Nucleus accumbens (tissue), 56 donors: Measurements from ENCODE around the gene SLC34A1.
A peak's percentile ranks its signal among the peaks of the same experiment; 100 is the strongest.
"Not testable (repeated sequence)": the region's sequence is repeated elsewhere in the genome, so short reads cannot be mapped to it uniquely, and the experiment has no call there.

ENCODE experiments used
- DNase-seq, 56 donors: peaks; one replicate each; lab custom pipeline; 2025; lab: John Stamatoyannopoulos, UW

SLC34A1 gene, protein sequence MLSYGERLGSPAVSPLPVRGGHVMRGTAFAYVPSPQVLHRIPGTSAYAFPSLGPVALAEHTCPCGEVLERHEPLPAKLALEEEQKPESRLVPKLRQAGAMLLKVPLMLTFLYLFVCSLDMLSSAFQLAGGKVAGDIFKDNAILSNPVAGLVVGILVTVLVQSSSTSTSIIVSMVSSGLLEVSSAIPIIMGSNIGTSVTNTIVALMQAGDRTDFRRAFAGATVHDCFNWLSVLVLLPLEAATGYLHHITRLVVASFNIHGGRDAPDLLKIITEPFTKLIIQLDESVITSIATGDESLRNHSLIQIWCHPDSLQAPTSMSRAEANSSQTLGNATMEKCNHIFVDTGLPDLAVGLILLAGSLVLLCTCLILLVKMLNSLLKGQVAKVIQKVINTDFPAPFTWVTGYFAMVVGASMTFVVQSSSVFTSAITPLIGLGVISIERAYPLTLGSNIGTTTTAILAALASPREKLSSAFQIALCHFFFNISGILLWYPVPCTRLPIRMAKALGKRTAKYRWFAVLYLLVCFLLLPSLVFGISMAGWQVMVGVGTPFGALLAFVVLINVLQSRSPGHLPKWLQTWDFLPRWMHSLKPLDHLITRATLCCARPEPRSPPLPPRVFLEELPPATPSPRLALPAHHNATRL

DNA sequence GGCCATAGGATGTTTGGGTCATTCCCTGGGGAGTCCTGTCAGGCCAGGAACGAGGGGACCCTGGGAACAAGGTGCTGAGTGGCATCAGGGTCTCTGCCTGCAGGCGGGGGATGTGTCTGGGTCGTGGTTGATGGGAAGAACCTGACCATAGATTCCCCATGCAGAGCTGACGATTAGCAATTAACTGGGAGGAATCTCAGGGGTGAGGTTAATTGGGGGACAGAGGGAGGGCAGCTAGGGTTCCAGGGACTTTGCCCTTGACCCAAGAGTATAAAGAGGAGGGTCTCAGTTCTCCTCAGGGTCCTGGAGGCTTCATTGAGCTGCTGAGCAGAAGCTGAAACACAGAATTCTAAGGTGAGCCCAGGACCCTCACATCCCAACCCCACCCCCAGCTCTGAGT lies at the start of gene SLC34A1:
TSS of gene SLC34A1 (plus strand) at position 301 of the 400 bp plus-strand sequence. CDS start 1,308 bp downstream, outside the sequence.
- no peak for DNase-seq

GRCh38 chr5:177334781-177335700 lies 49.2 kb upstream of the SLC34A1 start:
- DNase-seq, result no peak

- no peak for DNase-seq
Measured at GRCh38 chr5:177335701-177336065, 48.6 kb upstream of the SLC34A1 start.

GRCh38 chr5:177336112-177336511 lies 48.1 kb upstream of the SLC34A1 start:
- DNase-seq, result no peak

- no peak for DNase-seq
Measured at GRCh38 chr5:177336603-177337494, 47.4 kb upstream of the SLC34A1 start.

DNA sequence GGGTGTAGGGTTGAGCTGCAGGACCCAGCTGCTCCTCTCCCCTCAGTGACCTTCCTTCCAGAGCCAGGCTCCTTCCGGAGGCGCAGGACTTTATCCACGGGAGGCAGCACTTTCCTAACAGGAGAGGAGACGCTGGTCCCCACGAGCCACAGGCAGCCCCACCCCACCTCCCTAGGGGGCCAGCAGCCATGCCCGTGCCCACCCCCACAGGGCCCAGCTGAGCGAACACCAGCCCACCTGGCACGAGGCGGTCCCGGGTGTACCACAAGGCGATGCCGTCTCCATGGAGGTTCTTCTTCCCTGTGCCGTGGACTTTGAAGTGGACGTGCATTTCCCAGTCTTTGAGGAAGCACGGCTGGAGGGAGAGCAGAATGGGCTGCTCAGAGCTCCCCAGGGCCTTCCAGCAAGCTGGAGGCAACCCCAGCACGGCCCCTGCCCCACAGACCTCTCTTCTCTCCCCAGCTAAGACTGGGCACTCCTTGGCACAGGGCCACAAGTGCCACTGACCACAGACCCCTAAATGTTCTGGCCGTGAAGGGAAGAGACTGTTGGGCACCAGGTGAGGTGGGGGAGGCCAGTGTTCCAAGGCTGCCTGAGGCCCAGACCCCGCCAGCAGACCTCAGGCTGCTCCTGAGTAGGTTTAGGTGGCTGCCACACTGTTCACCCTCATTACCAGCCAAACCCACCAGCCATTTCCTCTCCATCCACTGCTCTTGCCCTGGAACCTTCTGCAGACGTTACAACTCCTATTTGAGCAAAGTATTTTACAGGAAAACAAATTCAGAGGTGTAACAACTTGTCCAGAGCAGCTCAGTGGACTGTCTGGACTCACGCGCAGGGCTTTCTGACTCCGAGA lies 45.8 kb upstream of the SLC34A1 start:
- DNase-seq, result no peak

GRCh38 chr5:177339107-177339638 lies 45.1 kb upstream of the SLC34A1 start:
- DNase-seq, result no peak

GRCh38 chr5:177343000-177343399 lies 41.2 kb upstream of the SLC34A1 start:
- not testable (repeated sequence) for DNase-seq

DNA sequence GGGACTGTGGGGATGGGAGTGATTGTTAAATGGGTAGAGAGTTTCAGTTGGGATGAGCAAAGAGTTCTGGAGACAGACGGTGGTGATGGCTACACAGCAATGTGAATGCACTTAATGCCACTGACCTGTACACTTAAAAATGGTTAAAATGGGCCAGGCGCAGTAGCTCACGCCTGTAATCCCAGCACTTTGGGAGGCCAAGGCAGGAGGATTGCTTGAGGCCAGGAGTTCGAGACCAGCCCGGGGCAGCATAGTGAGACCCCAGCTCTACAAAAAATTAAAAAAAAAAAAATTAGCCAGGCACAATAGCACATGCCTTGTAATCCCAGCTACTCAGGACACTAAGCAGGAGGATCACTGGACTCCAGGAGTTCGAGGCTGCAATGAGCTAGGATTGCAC lies 40.5 kb upstream of the SLC34A1 start:
- DNase-seq, result no peak

- no peak for DNase-seq
Measured at GRCh38 chr5:177344891-177345290, 39.3 kb upstream of the SLC34A1 start.

GRCh38 chr5:177346820-177347219 lies 37.4 kb upstream of the SLC34A1 start:
- DNase-seq, result no peak

DNA sequence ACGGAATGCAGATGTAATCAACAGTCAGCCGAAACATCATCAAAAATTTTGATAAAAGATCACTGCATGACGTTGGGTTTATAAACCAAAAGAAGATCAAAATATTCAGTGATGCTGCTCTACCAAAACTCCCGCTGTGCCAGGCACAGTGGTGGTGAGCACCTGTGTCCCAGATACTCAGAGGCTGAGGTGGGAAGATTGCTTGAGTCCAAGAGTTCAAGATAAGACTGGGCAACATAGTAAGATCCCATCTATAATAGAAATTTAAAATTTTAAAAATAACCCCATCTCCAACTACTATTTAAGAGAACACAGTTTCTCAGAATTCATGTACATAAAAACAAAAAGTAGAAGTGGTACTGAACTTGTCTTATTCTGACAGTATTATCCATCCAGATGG lies 36.5 kb upstream of the SLC34A1 start:
- no peak for DNase-seq

GRCh38 chr5:177349362-177349647 lies 34.9 kb upstream of the SLC34A1 start:
- DNase-seq, result no peak

GRCh38 chr5:177349762-177350161 lies 34.5 kb upstream of the SLC34A1 start:
- DNase-seq, result no peak

GRCh38 chr5:177350776-177351391 lies 33.4 kb upstream of the SLC34A1 start:
- no peak for DNase-seq

DNA sequence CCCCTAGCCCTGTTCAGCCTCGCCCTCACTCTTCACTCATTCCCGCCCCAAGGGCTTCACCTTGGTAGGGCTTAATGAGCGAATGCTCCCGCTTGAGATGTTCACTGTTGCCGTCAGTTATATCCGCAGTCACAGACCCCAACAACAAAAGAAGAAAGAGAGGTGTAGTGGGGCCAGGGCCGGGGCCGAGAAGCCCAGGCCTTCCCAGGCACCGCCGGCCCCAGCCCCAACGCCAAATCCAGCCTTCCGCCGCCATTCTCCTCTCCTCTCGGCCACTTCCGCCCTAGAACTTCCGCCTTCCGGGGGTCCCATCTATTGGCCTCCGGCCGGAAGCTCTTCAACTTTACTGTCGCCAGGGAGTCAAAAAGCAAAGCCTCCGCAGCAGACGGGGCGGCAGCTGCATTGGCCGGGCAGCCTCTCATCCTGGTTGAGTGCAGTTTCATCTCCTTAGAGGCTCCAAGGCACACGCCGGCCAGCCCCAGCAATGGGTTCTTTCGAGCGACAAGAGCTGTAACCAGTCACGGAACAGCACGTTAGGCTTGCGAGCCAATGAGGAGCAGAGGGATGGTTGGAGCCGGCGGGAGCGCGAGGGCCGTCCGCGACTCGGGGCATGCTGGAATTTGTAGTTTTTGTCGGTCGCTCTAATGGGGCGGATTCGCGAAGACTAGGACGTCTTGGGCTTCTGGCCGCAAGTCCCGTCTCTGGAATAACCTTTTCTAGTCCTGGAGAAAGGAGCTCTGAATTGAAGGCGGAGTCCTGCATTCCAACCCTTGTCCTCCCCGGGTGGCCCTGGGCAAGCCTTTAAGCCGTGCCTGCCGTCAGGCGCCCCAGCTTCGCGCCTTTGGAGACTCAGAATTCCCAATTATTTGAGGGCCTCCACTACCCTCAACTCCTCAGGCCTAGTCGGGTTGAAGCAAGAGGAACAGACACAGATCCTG lies 32.6 kb upstream of the SLC34A1 start, which contains the start of gene LMAN2:
TSS of gene LMAN2 (minus strand) at position 277 of the 938 bp plus-strand sequence. CDS start at position 256, 21 bp downstream.
- peak; percentile 68 to 97 (median 92) for DNase-seq

DNA sequence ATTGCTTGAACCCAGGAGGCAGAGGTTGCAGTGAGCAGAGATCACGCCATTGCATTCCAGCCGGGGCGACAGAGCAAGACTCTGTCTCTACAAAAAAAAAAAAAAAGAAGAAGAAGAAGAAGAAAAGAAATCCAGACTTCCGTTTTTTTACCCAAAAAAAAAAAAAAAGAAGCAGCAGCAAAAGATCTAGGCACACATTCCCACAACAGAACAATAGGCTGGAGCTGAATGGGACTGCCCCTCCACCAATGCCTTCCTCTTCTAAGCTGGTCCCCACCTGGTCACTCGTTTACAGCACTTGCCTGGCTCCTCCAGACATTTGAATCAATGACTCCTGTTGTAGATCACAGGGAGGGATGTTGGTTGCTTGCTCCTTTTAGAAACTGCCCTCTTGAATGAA lies 31.1 kb upstream of the SLC34A1 start:
- DNase-seq, result no peak
